H9 (cell line): Measurements from ENCODE around the gene TRAFD1. TPM values are rescaled to one million over a fixed set of nuclear protein-coding genes. Genes with fewer than 3 reads are reported as not detected.

ENCODE experiments used
- DNase-seq: peaks from one replicate; pipeline ENCODE4 v3.0.0-alpha.2; 2017
- H2AFZ ChIP-seq: one replicate; pipeline ENCODE4 v1.6.1; 2013; ENCODE audit warnings: mild to moderate bottlenecking, low read length, control low read depth, moderate library complexity
- H2AK5ac ChIP-seq: 2 replicates; pipeline ENCODE4 v1.6.1; 2013; ENCODE audit warnings: low read length, control low read depth, mixed read lengths; ENCODE audit not compliant: insufficient read length
- H2BK120ac ChIP-seq: one replicate; pipeline ENCODE4 v1.6.1; 2013; ENCODE audit warnings: low read depth, mild to moderate bottlenecking, low read length, control low read depth, inconsistent platforms; ENCODE audit not compliant: poor library complexity, severe bottlenecking
- H2BK12ac ChIP-seq: 2 replicates; pipeline ENCODE4 v1.6.1; 2013; ENCODE audit warnings: low read length, control low read depth, mixed read lengths, low read depth; ENCODE audit not compliant: insufficient read length
- H2BK15ac ChIP-seq: 2 replicates; pipeline ENCODE4 v1.6.1; 2013; ENCODE audit warnings: low read depth, low read length, control low read depth
- H2BK20ac ChIP-seq: one replicate; pipeline ENCODE4 v1.6.1; 2013; ENCODE audit warnings: low read depth, mild to moderate bottlenecking, low read length, control low read depth, inconsistent platforms; ENCODE audit not compliant: poor library complexity, severe bottlenecking
- H2BK5ac ChIP-seq: 2 replicates; pipeline ENCODE4 v1.6.1; 2013; ENCODE audit warnings: low read length, control low read depth, mixed read lengths; ENCODE audit not compliant: insufficient read length
- H3K14ac ChIP-seq: 2 replicates; pipeline ENCODE4 v1.6.1; 2013; ENCODE audit warnings: low read length, control low read depth; ENCODE audit not compliant: insufficient read depth
- H3K18ac ChIP-seq: 2 replicates; pipeline ENCODE4 v1.6.1; 2013; ENCODE audit warnings: low read depth, mild to moderate bottlenecking, mixed read lengths, low read length, control low read depth; ENCODE audit not compliant: insufficient read length
- H3K23ac ChIP-seq: 2 replicates; pipeline ENCODE4 v1.6.1; 2013; ENCODE audit warnings: low read length, control low read depth, mixed read lengths, low read depth; ENCODE audit not compliant: insufficient read length
- H3K23me2 ChIP-seq: 2 replicates; pipeline ENCODE4 v1.6.1; 2013; ENCODE audit warnings: low read depth, mild to moderate bottlenecking, mixed read lengths, low read length, control low read depth; ENCODE audit not compliant: insufficient read length, poor library complexity, severe bottlenecking
- H3K27ac ChIP-seq: 2 replicates; pipeline ENCODE4 v1.5.1; 2013; ENCODE audit warnings: low read length, control low read depth, mixed read lengths, low read depth; ENCODE audit not compliant: insufficient read length
- H3K27me3 ChIP-seq: 2 replicates; pipeline ENCODE4 v1.6.1; 2013; ENCODE audit warnings: low read length, control low read depth, inconsistent platforms; ENCODE audit not compliant: insufficient read depth
- H3K4ac ChIP-seq: 2 replicates; pipeline ENCODE4 v1.6.1; 2013; ENCODE audit warnings: low read depth, mild to moderate bottlenecking, control low read depth, inconsistent platforms, low read length, moderate library complexity
- H3K4me1 ChIP-seq: 2 replicates; pipeline ENCODE4 v1.6.1; 2013; ENCODE audit warnings: low read length, control low read depth, inconsistent platforms; ENCODE audit not compliant: insufficient read depth
- H3K4me2 ChIP-seq: 2 replicates; pipeline ENCODE4 v1.6.1; 2013; ENCODE audit warnings: low read length, control low read depth, mixed read lengths; ENCODE audit not compliant: insufficient read length, insufficient read depth
- H3K56ac ChIP-seq: 2 replicates; pipeline ENCODE4 v1.6.1; 2013; ENCODE audit warnings: low read depth, mild to moderate bottlenecking, mixed read lengths, low read length, control low read depth; ENCODE audit not compliant: insufficient read length
- H3K79me1 ChIP-seq: 2 replicates; pipeline ENCODE4 v1.6.1; 2013; ENCODE audit warnings: low read depth, mild to moderate bottlenecking, moderate library complexity, low read length, control low read depth, inconsistent platforms; ENCODE audit not compliant: insufficient read depth, poor library complexity, severe bottlenecking
- H3K79me2 ChIP-seq: 2 replicates; pipeline ENCODE4 v1.6.1; 2013; ENCODE audit warnings: low read length, control low read depth, inconsistent platforms; ENCODE audit not compliant: insufficient read depth
- H3K9ac ChIP-seq: 2 replicates; pipeline ENCODE4 v1.6.1; 2013; ENCODE audit warnings: low read length, control low read depth, mixed read lengths; ENCODE audit not compliant: insufficient read length; ENCODE audit errors: extremely low read depth
- H3K9me3 ChIP-seq: one replicate; pipeline ENCODE4 v1.6.1; 2013; ENCODE audit warnings: low read depth, low read length, inconsistent platforms; ENCODE audit not compliant: control insufficient read depth
- H3T11ph ChIP-seq: one replicate; pipeline ENCODE4 v1.6.1; 2013; ENCODE audit warnings: mild to moderate bottlenecking, low read length, control low read depth, inconsistent platforms
- H4K20me1 ChIP-seq: one replicate; pipeline ENCODE4 v1.6.1; 2013; ENCODE audit not compliant: control insufficient read depth, insufficient read length, insufficient read depth
- H4K5ac ChIP-seq: 2 replicates; pipeline ENCODE4 v1.6.1; 2013; ENCODE audit warnings: low read depth, mild to moderate bottlenecking, mixed read lengths, low read length, control low read depth; ENCODE audit not compliant: insufficient read length
- H4K8ac ChIP-seq: replicated peaks from 2 replicates; pipeline ENCODE4 v1.6.1; 2013; ENCODE audit warnings: low read length, control low read depth, mixed read lengths, low read depth; ENCODE audit not compliant: insufficient read length
- H4K91ac ChIP-seq: 2 replicates; pipeline ENCODE4 v1.6.1; 2013; ENCODE audit warnings: low read depth, mild to moderate bottlenecking, moderate library complexity, mixed read lengths, low read length, control low read depth; ENCODE audit not compliant: insufficient read length
- H3K27ac Mint-ChIP-seq, 3 experiments: 2 replicates in 2 of 3; 3 replicates in 1 of 3; pipeline ENCODE4 v1.8.0; 2020 to 2021; ENCODE audit warnings: mixed read lengths in 3 of 3, mild to moderate bottlenecking in 1 of 3, moderate library complexity in 1 of 3
- H3K27me3 Mint-ChIP-seq: 2 replicates; pipeline ENCODE4 v1.8.0; 2021; ENCODE audit warnings: low read depth, mild to moderate bottlenecking, moderate library complexity, mixed read lengths
- H3K36me3 Mint-ChIP-seq, 3 experiments: 2 replicates in 2 of 3; 3 replicates in 1 of 3; pipeline ENCODE4 v1.8.0; 2020 to 2021; ENCODE audit warnings: low read depth in 3 of 3, mixed read lengths in 3 of 3; ENCODE audit not compliant: insufficient read depth in 1 of 3
- H3K4me1 Mint-ChIP-seq, 2 experiments: 2 replicates each; pipeline ENCODE4 v1.8.0; 2020; ENCODE audit warnings: mixed read lengths in 2 of 2
- H3K4me3 Mint-ChIP-seq, 2 experiments: 2 replicates in 1 of 2; 3 replicates in 1 of 2; pipeline ENCODE4 v1.8.0; 2020 to 2021; ENCODE audit warnings: mild to moderate bottlenecking in 2 of 2, mixed read lengths in 2 of 2, moderate library complexity in 1 of 2
- H3K9me3 Mint-ChIP-seq, 2 experiments: 2 replicates in 1 of 2; 3 replicates in 1 of 2; pipeline ENCODE4 v1.8.0; 2020; ENCODE audit warnings: mild to moderate bottlenecking in 2 of 2, mixed read lengths in 2 of 2, moderate library complexity in 1 of 2
- WGBS: extraction: QIAGEN DNeasy Blood & Tissue Kit; methylation state at CpG from one replicate; pipeline ENCODE4 v1.1.7; 2013; ENCODE audit warnings: missing lambda C conversion rate, low lambda C conversion rate, mixed read lengths; ENCODE audit not compliant: insufficient read length; ENCODE audit errors: extremely low coverage; 5-methylcytosine and 5-hydroxymethylcytosine counted together
- total RNA-seq: library from RNA; stranded (reverse); gene quantifications from 2 replicates; pipeline ENCODE4 v1.2.1, GENCODE V29; 2021
- TF ChIP-seq, protein P1 (sequence below): fragments of 200-600 bp; sonication (generic); conservative IDR thresholded peaks from 3 replicates; pipeline ENCODE4 v1.8.0; 2021; ENCODE audit warnings: antibody characterized with exemption, mild to moderate bottlenecking

TRAFD1 gene
- total RNA-seq, 1 experiment from 2014 or later = 32.0 TPM

DNA sequence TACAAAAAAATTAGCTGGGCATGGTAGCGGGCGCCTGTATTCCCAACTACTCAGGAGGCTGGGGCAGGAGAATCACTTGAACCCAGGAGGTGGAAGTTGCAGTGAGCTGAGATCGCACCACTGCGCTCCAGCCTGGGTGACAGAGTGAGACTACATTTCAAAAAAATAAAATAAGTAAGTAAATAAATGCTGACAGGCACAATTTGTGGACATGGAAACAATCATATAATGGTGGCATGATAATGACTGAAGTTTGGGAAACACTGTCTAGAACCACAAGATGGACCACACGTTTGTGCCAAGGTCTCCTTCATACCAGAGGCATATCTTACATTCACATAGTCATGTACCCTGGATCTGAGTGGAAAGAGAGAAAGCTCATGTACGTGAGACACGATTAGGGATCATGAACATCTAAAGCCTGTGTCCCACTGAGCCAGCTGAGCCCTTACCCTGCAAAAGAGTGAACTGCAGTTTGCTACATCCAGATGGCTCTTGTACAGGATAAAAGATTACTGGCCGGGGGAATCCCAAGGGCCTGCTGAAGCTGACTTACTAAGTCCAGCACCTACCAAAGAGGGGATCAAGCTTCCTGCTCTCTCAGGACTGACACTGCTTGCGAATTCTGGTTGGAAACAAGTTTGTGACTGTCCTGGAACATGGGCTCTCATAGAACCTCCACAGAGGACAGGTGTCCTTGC lies 62.9 kb downstream of the TRAFD1 start:
- no peak overlapping the region for H4K91ac ChIP-seq
- no peak for DNase-seq
- H2AFZ ChIP-seq = no peak overlapping the region
- Mint-ChIP-seq H3K9me3 (no peaks in the 10 kb centered on the region), H3K4me1 (peaks cover 8 to 15% of the 10 kb centered on the region in 2 experiments), H3K36me3 (peaks cover 9 to 54% (median 32%) of the 10 kb centered on the region in 3 experiments; a peak in 6 of 7 replicates), H3K4me3 (no peak overlapping the region), H3K27me3 (no peaks in the 10 kb centered on the region), H3K27ac (peak overlapping the region in 1 of 3 experiments; percentile 67; a peak in 1 of 7 replicates)
- no peak overlapping the region for H2BK15ac ChIP-seq
- H3K23me2 ChIP-seq = no peaks in the 10 kb centered on the region
- no peak overlapping the region for H4K5ac ChIP-seq
- TF ChIP-seq, protein P1, sequence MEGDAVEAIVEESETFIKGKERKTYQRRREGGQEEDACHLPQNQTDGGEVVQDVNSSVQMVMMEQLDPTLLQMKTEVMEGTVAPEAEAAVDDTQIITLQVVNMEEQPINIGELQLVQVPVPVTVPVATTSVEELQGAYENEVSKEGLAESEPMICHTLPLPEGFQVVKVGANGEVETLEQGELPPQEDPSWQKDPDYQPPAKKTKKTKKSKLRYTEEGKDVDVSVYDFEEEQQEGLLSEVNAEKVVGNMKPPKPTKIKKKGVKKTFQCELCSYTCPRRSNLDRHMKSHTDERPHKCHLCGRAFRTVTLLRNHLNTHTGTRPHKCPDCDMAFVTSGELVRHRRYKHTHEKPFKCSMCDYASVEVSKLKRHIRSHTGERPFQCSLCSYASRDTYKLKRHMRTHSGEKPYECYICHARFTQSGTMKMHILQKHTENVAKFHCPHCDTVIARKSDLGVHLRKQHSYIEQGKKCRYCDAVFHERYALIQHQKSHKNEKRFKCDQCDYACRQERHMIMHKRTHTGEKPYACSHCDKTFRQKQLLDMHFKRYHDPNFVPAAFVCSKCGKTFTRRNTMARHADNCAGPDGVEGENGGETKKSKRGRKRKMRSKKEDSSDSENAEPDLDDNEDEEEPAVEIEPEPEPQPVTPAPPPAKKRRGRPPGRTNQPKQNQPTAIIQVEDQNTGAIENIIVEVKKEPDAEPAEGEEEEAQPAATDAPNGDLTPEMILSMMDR = no peak
- H3K56ac ChIP-seq = no peak overlapping the region
- H3K79me1 ChIP-seq = no peaks in the 10 kb centered on the region
- no peak overlapping the region for H3K14ac ChIP-seq
- no peaks in the 10 kb centered on the region for H3K79me2 ChIP-seq
- no peak overlapping the region for H3K27ac ChIP-seq
- no peak overlapping the region for H2AK5ac ChIP-seq
- H3K18ac ChIP-seq = no peak overlapping the region
- H3K23ac ChIP-seq = no peak overlapping the region
- no peaks in the 10 kb centered on the region for H3K27me3 ChIP-seq
- H2BK20ac ChIP-seq = no peak overlapping the region
- H3K9me3 ChIP-seq = no peaks in the 10 kb centered on the region
- no peak overlapping the region for H3K4ac ChIP-seq
- no peaks in the 10 kb centered on the region for H4K20me1 ChIP-seq
- no peak overlapping the region for H3K9ac ChIP-seq
- H4K8ac ChIP-seq = no peak overlapping the region
- H3T11ph ChIP-seq = no peak overlapping the region
- no peak overlapping the region for H3K4me2 ChIP-seq
- H2BK5ac ChIP-seq = no peak overlapping the region
- peaks cover 5% of the 10 kb centered on the region for H3K4me1 ChIP-seq
- no CpG with 5 or more reads among the region's 9 CpGs for whole genome bisulfite sequencing
- H2BK120ac ChIP-seq = no peak overlapping the region
- H2BK12ac ChIP-seq = no peak overlapping the region
